Measurements from ENCODE around the gene MUS81.
"Not testable (repeated sequence)": the region's sequence is repeated elsewhere in the genome, so short reads cannot be mapped to it uniquely, and the experiment has no call there.

MUS81 gene

GRCh38 chr11:65860278-65861164, at the start of gene MUS81:
TSS of gene MUS81 (plus strand) at chr11:65860433. CDS start at chr11:65860754, 321 bp downstream.
- DNase-seq: peak; percentile 98 to 99

DNA sequence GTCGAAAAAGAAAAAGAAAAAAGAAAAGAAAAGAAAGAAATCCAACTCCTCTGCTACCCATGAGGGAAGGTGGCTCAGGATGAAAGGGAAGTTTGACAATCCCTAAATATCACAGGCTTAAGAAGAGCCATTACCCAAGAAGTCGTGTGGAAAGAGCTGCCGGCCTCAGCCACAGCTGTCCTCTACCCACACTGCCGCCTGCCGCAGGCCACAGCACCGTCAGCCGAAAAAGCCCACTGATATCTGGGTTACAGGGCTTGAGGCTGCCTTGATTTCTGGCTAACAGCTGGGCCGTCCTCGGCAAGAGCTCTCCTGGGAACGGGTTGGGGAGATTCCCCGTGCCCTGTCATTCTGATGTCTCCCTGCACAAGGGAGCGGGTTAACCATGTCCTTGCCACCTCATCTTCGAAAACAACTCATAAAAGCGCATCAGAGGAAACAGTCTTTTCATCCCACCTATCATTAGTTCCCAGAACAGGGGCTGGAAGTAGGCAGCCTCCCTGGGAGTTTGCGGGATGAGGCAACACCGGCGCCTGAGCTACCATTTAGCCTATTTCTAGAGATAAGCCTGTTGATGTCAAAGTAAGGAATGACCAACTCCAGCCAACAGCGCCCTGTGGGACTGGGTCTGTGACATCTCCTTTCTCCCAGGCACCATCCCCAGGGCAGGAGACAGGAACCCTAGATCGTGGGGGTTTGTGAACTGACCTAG, 48.3 kb upstream of the MUS81 start:
- no peak for DNase-seq

DNA sequence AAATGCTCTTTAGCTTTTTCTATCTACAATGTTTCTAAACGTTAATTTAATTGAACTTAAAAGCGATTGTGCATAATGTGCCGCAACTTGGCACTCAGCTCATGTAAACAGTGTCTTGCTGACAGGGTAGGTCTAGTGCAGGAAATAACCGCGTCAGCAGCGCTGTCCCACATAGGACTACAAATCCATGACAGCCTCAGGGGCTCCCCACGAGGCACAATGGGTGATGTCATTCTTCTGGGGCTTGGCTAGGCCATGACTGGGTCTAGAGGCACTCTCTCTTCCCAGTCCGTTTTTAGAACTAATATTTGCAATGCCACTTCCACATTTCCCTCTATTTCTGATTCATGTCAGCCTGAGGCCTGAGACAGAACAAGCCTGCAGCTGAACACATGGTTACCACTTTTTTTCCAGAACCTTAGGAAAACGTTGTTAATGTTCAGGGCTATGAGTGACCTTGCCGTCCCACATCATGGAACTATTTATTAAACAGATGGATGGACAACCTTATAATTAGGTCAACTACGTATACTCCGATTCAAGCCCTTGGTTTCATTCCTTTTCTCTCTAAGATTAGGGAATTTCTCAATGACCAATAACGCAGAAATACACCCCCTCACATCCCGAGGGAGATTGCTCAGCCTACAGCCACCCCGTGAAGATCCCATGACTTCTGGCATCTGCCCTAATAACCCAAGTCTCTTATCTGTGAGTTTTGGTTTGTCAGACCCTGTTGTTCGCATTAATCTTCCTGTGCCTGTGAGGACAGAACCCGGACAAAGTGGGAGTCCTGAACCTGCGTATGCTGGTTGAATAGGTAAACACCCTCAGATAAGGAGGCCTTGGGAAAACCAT, 45.9 kb upstream of the MUS81 start:
- no peak for DNase-seq

DNA sequence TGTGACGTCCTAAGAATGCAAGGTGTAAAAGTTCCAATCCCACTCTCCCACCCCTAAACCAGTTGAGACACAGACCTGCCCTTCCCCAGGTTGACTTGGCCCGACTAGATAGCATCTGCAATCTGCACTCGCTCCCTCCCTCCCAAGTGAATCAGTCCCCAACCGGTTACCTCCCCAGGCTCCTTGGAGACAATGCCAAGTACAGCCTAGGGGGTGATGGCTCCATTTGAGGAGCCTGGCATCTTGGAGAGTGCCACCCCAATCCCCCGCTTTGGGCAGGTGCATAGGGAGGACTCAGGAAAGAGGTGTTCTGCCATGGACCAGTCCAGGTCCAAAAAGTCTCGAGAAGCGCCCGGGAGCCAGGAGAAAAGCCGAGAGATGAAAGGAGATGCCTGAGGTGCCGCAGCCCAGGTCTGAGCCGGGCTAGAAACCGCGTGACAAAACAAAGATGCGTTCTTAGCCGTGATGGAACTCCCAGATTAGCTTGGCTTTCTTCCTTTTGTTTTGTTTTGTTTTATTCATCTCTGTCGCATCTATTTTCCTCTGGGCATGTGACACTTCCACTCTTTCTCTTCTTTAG, 45.2 kb upstream of the MUS81 start:
- no peak for DNase-seq

DNA sequence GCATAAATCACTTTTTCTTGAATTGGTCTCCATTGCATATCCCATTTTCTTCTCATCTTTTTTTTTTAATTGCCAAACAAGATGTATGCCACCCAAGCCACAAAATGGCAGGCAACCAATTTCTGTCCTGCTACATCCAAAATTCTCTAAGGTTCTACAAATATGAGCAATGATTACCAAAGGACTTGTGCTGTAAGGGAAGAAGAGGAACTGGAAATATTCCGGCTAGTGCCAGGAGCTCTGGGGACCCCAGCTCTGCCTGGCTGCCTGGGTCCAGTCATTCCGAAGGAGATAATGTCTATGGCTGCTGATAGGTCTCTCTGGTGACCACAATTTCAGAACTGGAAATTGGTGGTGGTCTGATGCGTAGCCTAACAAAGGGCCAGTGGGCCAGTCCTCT, 43.5 kb upstream of the MUS81 start:
- no peak for DNase-seq

GRCh38 chr11:65817312-65817834, 42.9 kb upstream of the MUS81 start:
- DNase-seq: no peak

DNA sequence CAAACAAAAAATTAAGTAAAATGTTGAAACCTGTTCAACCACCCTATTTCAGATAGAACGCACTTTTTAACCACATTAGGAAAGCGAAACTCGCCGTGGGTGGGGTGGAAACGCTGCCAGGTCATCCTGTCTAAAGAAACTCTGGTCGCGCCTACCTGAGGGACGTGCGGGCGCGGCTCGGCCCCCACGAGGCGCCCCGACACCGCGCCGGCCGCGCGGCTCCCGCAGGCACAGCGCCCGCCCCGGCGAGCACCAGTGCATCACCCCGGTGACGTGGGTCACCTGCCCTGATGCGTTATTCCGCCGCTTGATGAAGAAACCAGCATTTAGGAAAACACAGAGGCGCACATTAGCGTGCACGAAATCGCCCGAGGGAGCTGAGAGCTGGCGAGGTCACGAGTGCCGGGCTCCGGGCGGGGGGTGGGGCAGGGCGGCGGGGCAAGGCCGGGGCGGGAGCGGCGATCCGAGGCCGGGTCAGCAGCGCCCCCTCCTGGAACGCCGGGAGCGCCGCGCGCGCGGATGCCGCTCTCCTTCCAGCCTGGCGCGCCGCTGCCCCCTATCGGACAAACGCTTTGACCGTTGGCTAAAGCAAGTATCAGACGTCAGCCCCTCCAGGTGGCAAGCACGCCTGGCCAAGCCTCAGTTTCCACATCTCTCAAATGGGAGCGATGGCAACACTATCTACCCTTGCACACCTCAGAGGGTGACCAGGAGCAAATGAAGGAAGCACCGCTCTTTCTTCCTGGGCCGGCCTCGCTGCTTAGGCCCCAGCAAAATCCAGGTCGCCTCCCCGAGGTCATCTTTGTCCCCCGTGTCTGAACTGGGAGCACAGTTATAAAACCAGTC, 42.2 kb upstream of the MUS81 start:
- peak; percentile 76 to 84 for DNase-seq

GRCh38 chr11:65821107-65821506, 39.1 kb upstream of the MUS81 start:
- DNase-seq: no peak

- no peak for DNase-seq
Observed at GRCh38 chr11:65822776-65823528, 37.3 kb upstream of the MUS81 start.

DNA sequence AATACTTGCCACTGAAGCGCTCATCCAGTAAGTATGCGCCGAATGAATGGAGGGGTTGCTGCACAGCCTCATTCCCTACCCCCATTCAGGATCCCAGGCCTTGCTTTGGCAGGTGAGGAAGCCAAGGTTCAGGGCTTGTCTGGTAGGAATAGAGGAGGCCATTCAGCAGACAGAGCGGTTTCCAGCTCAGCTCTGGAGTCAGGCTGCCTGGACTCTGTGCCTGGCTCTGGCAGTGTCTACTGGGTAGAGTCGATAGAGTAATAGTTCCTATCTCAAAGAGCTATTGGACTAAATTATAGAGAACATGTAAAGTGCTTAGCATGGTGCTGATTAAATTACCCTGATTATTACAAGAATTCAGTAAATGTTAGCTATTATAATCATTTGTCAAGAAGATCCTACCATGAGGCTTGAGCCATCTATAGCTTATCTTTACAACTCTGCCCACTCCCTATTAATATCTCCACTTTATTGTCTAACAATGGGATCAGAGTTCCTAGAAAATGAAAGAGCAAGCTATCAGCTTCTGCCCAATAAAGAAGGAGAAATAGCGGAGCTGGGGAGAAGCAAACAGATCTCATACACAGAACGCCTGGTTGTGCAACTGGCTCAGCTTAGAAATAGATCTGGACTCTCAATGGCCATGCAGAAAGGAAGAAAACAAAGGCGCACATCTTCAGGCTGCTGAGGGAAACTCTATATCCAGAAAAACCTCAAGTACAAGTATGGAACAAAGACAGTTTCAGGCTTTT, 33.1 kb upstream of the MUS81 start:
- no peak for DNase-seq

GRCh38 chr11:65829459-65829858, 30.8 kb upstream of the MUS81 start:
- DNase-seq: no peak

DNA sequence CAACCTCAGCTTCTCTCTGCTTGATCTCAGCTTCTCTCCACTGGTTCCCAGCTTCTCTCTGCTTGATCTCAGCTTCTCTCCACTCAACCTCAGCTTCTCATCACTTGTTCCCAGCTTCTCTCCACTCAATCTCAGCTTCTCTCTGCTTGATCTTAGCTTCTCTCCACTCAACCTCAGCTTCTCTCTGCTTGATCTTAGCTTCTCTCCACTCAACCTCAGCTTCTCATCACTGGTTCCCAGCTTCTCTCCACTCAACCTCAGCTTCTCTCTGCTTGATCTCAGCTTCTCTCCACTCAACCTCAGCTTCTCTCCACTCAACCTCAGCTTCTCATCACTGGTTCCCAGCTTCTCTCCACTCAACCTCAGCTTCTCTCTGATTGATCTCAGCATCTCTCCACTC, 28.0 kb upstream of the MUS81 start:
- DNase-seq: not testable (repeated sequence)

- DNase-seq: peak; percentile 90 to 93
Observed at GRCh38 chr11:65833297-65834030, 26.8 kb upstream of the MUS81 start, which contains the start of gene SNX32. TSS of gene SNX32 (plus strand) at chr11:65833963. CDS start at chr11:65834066, 103 bp downstream.

DNA sequence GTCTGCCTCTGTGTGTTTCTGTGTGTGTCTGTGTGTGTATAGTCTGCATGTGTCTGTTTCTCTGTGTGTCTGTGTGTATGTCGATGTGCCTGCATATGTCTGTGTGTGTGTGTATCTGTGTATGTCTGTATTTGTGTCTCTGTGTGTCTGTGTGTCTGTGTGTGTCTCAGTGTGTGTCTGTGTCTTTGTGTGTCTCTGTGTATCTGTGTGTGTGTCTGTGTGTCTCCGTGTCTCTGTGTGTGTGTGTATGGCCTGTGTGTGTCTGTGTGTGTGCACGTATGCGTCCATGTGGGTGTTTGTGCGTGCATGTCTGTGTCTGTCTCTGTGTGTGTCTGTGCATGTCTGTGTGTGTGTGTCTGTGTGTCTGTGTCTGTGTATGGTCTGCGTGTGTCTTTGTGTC, 26.0 kb upstream of the MUS81 start:
- no peak for DNase-seq

- no peak for DNase-seq
Observed at GRCh38 chr11:65842144-65842543, 18.1 kb upstream of the MUS81 start.

- no peak for DNase-seq
Observed at GRCh38 chr11:65843811-65844210, 16.4 kb upstream of the MUS81 start.

- DNase-seq: no peak
Observed at GRCh38 chr11:65844231-65844872, 15.9 kb upstream of the MUS81 start.

GRCh38 chr11:65847746-65848145, 12.5 kb upstream of the MUS81 start:
- no peak for DNase-seq

GRCh38 chr11:65848693-65849092, 11.5 kb upstream of the MUS81 start:
- not testable (repeated sequence) for DNase-seq

All from Kasumi-1 (cell line).